HUES64 (cell line): Measurements from ENCODE around the gene CNOT4.
"Not testable (repeated sequence)": the region's sequence is repeated elsewhere in the genome, so short reads cannot be mapped to it uniquely, and the experiment has no call there.

Experiments
- H3K27ac ChIP-seq: 2 replicates; pipeline ENCODE4 v1.7.0; 2013; ENCODE audit warnings: low read depth, low read length, inconsistent platforms
- H3K27me3 ChIP-seq: 2 replicates; pipeline ENCODE4 v1.6.1; 2013; ENCODE audit warnings: mild to moderate bottlenecking, low read length; ENCODE audit not compliant: insufficient read depth
- H3K36me3 ChIP-seq: 2 replicates; pipeline ENCODE4 v1.6.1; 2013; ENCODE audit warnings: mild to moderate bottlenecking, low read length; ENCODE audit not compliant: insufficient read depth
- H3K4me1 ChIP-seq: 2 replicates; pipeline ENCODE4 v1.6.1; 2013; ENCODE audit warnings: mild to moderate bottlenecking, low read length, moderate library complexity; ENCODE audit not compliant: insufficient read depth
- H3K4me3 ChIP-seq: 2 replicates; pipeline ENCODE4 v1.5.1; 2013; ENCODE audit warnings: mild to moderate bottlenecking, low read length, moderate library complexity
- H3K9ac ChIP-seq: 2 replicates; pipeline ENCODE4 v1.6.1; 2013; ENCODE audit warnings: mild to moderate bottlenecking, low read depth, low read length
- H3K9me3 ChIP-seq: 2 replicates; pipeline ENCODE4 v1.6.1; 2013; ENCODE audit warnings: low read depth, low read length; ENCODE audit not compliant: insufficient read depth
- WGBS: fragments of 150-250, 120-280 bp; methylation state at CpG from one replicate; pipeline ENCODE4 v1.1.7; 2013; ENCODE audit warnings: missing lambda C conversion rate; 5-methylcytosine and 5-hydroxymethylcytosine counted together

The CNOT4 gene

GRCh38 chr7:135448753-135449152, 61.1 kb downstream of the CNOT4 start:
- H3K4me1 ChIP-seq, result no peaks in the 10 kb centered on the region
- no peak overlapping the region for H3K27ac ChIP-seq
- no peaks in the 10 kb centered on the region for H3K27me3 ChIP-seq
- no CpG with 5 or more reads among the region's 1 CpG for WGBS
- H3K4me3 ChIP-seq, result no peak overlapping the region
- H3K9ac ChIP-seq, result no peak overlapping the region
- no peaks in the 10 kb centered on the region for H3K9me3 ChIP-seq
- peaks cover 3% of the 10 kb centered on the region; the same call in 1 of the 2 replicates for H3K36me3 ChIP-seq

GRCh38 chr7:135447748-135448147, 62.2 kb downstream of the CNOT4 start:
- Histone ChIP-seq H3K27ac (no peak overlapping the region), H3K9ac (no peak overlapping the region), H3K9me3 (no peaks in the 10 kb centered on the region), H3K36me3 (peaks cover 5% of the 10 kb centered on the region; the same call in 1 of the 2 replicates), H3K4me3 (no peak overlapping the region), H3K4me1 (no peaks in the 10 kb centered on the region), H3K27me3 (no peaks in the 10 kb centered on the region)
- WGBS, result 94% methylated on average over 3 of the region's 3 CpGs

- H3K4me3 ChIP-seq, result no peak overlapping the region
- peaks cover 5% of the 10 kb centered on the region; the same call in 1 of the 2 replicates for H3K36me3 ChIP-seq
- H3K27ac ChIP-seq, result no peak overlapping the region
- H3K27me3 ChIP-seq, result no peaks in the 10 kb centered on the region
- H3K9me3 ChIP-seq, result no peaks in the 10 kb centered on the region
- no peaks in the 10 kb centered on the region for H3K4me1 ChIP-seq
- H3K9ac ChIP-seq, result no peak overlapping the region
Measured at GRCh38 chr7:135445690-135446089, 64.2 kb downstream of the CNOT4 start.

GRCh38 chr7:135445266-135445665, 64.6 kb downstream of the CNOT4 start:
- H3K36me3 ChIP-seq, H3K4me1 ChIP-seq, H3K4me3 ChIP-seq, H3K27ac ChIP-seq, H3K9me3 ChIP-seq, H3K27me3 ChIP-seq, H3K9ac ChIP-seq: not testable (repeated sequence)
- no CpG with 5 or more reads among the region's 2 CpGs for WGBS

GRCh38 chr7:135441791-135442190, 68.1 kb downstream of the CNOT4 start:
- peaks cover 16% of the 10 kb centered on the region for H3K36me3 ChIP-seq
- H3K27ac ChIP-seq, result no peak overlapping the region
- no peak overlapping the region for H3K4me3 ChIP-seq
- H3K27me3 ChIP-seq, result no peaks in the 10 kb centered on the region
- no peak overlapping the region for H3K9ac ChIP-seq
- no peaks in the 10 kb centered on the region for H3K4me1 ChIP-seq
- H3K9me3 ChIP-seq, result no peaks in the 10 kb centered on the region

GRCh38 chr7:135434047-135434446, 75.9 kb downstream of the CNOT4 start:
- Histone ChIP-seq H3K9ac (no peak overlapping the region), H3K4me3 (no peak overlapping the region), H3K36me3 (peaks cover 27% of the 10 kb centered on the region), H3K27ac (no peak overlapping the region), H3K27me3 (no peaks in the 10 kb centered on the region), H3K9me3 (no peaks in the 10 kb centered on the region; the same call in 1 of the 2 replicates), H3K4me1 (no peaks in the 10 kb centered on the region)
- WGBS, result over 99% methylated on average over 4 of the region's 4 CpGs

GRCh38 chr7:135430626-135431025, 79.3 kb downstream of the CNOT4 start:
- H3K27ac ChIP-seq, result no peak overlapping the region
- no peak overlapping the region for H3K4me3 ChIP-seq
- H3K4me1 ChIP-seq, result peaks cover 15% of the 10 kb centered on the region
- H3K9me3 ChIP-seq, result no peaks in the 10 kb centered on the region; the same call in 1 of the 2 replicates
- H3K27me3 ChIP-seq, result no peaks in the 10 kb centered on the region
- WGBS, result no CpG with 5 or more reads among the region's 1 CpG
- peaks cover 9% of the 10 kb centered on the region; the same call in 1 of the 2 replicates for H3K36me3 ChIP-seq
- H3K9ac ChIP-seq, result no peak overlapping the region

GRCh38 chr7:135428879-135429278, 81.0 kb downstream of the CNOT4 start:
- Histone ChIP-seq H3K9ac (no peak overlapping the region), H3K9me3 (no peaks in the 10 kb centered on the region), H3K4me1 (peaks cover 15% of the 10 kb centered on the region), H3K27me3 (no peaks in the 10 kb centered on the region), H3K4me3 (no peak overlapping the region), H3K36me3 (no peaks in the 10 kb centered on the region), H3K27ac (no peak overlapping the region)
- WGBS, result 88% methylated on average over 1 of the region's 1 CpG

GRCh38 chr7:135428011-135428410, 81.9 kb downstream of the CNOT4 start:
- Histone ChIP-seq H3K9ac (no peak overlapping the region), H3K36me3 (no peaks in the 10 kb centered on the region), H3K4me3 (no peak overlapping the region), H3K27me3 (no peaks in the 10 kb centered on the region), H3K27ac (no peak overlapping the region), H3K4me1 (peaks cover 15% of the 10 kb centered on the region), H3K9me3 (no peaks in the 10 kb centered on the region)

- Histone ChIP-seq H3K36me3 (no peaks in the 10 kb centered on the region), H3K27me3 (no peaks in the 10 kb centered on the region), H3K9me3 (no peaks in the 10 kb centered on the region), H3K27ac (no peak overlapping the region), H3K4me3 (no peak overlapping the region), H3K9ac (no peak overlapping the region), H3K4me1 (peaks cover 16% of the 10 kb centered on the region)
Measured at GRCh38 chr7:135427166-135427565, 82.7 kb downstream of the CNOT4 start.

- H3K9me3 ChIP-seq, result no peaks in the 10 kb centered on the region
- H3K27me3 ChIP-seq, result no peaks in the 10 kb centered on the region
- no peak overlapping the region for H3K9ac ChIP-seq
- H3K4me1 ChIP-seq, result peaks cover 31% of the 10 kb centered on the region
- no peak overlapping the region for H3K27ac ChIP-seq
- 97% methylated on average over 2 of the region's 2 CpGs for WGBS
- H3K36me3 ChIP-seq, result 0 out of 2 replicates have a peak, but pooled peaks cover 3% of the 10 kb centered on the region
- no peak overlapping the region for H3K4me3 ChIP-seq
Measured at GRCh38 chr7:135425036-135425435, 84.9 kb downstream of the CNOT4 start.

- no peak overlapping the region for H3K4me3 ChIP-seq
- H3K27me3 ChIP-seq, result no peaks in the 10 kb centered on the region
- no peaks in the 10 kb centered on the region for H3K9me3 ChIP-seq
- H3K36me3 ChIP-seq, result 0 out of 2 replicates have a peak, but pooled peaks cover 6% of the 10 kb centered on the region
- no peak overlapping the region for H3K9ac ChIP-seq
- H3K4me1 ChIP-seq, result peaks cover 15% of the 10 kb centered on the region
- H3K27ac ChIP-seq, result no peak overlapping the region
- WGBS, result 95% methylated on average over 4 of the region's 4 CpGs
Measured at GRCh38 chr7:135420786-135421185, 89.1 kb downstream of the CNOT4 start.
